Left lung (tissue), 10 donors: Measurements from ENCODE around the gene MAJIN. TPM values are rescaled to one million over a fixed set of nuclear protein-coding genes. Genes with fewer than 3 reads are reported as not detected.

Experiments
- ATAC-seq: fragments of 200-7000 bp; cut with Tn5 transposase; one replicate; pipeline ENCODE4 v1.9.1; 2020; ENCODE audit warnings: moderate library complexity
- DNase-seq, 4 donors: peaks; one replicate each; pipeline ENCODE4 v3.0.0-alpha.2; 2013 to 2020
- H3K27ac ChIP-seq, 2 donors: fragments of 200-600 bp; sonication (generic) in 1 of 2; one replicate each; pipeline versions ENCODE4 v1.5.0 to v1.8.0; 2020 to 2021
- H3K27me3 ChIP-seq, 2 donors: fragments of 200-600 bp; sonication (generic) in 1 of 2; one replicate each; pipeline versions ENCODE4 v1.5.0 to v1.8.0; 2020 to 2021
- H3K36me3 ChIP-seq, 2 donors: fragments of 200-600 bp; sonication (generic) in 1 of 2; one replicate each; pipeline versions ENCODE4 v1.5.0 to v1.8.0; 2020 to 2021
- H3K4me1 ChIP-seq, 2 donors: fragments of 200-600 bp; one replicate each; pipeline ENCODE4 v1.8.0; 2021
- H3K4me3 ChIP-seq, 2 donors: fragments of 200-600 bp; sonication (generic) in 1 of 2; one replicate each; pipeline versions ENCODE4 v1.5.0 to v1.8.0; 2020 to 2021; ENCODE audit warnings: mild to moderate bottlenecking in 1 of 2
- H3K9me3 ChIP-seq, 2 donors: fragments of 200-600 bp; sonication (generic) in 1 of 2; one replicate each; pipeline versions ENCODE4 v1.5.0 to v1.8.0; 2020 to 2021
- CTCF ChIP-seq, 2 donors: fragments of 200-600 bp; sonication (generic) in 1 of 2; IDR thresholded peaks; one replicate each; pipeline versions ENCODE4 v1.5.0 to v1.8.0; 2021; ENCODE audit warnings: antibody characterized with exemption in 2 of 2
- intact Hi-C, 2 donors: fragments of 100-400 bp; cut with DNase I; formaldehyde crosslinking; loops; one replicate each; pipeline versions ENCODE4 v1.11.2 to v1.14.2; 2022
- polyA plus RNA-seq, 6 donors: library from polyadenylated mRNA; unstranded; fragments of 120-200 nt; gene quantifications; one replicate each; pipeline ENCODE4 v1.2.1, GENCODE V29; 2013; ENCODE audit not compliant: insufficient read length in 6 of 6
- total RNA-seq, 2 donors: library from RNA; stranded (reverse); fragmentation: NEBNext Ultra II Directional; extraction: Animal tissue kit (Norgen Biotek cat#: 25700); gene quantifications; one replicate each; pipeline ENCODE4 v1.2.1, GENCODE V29; 2021
- donor health status: DM: no; HTN: yes; CAD: no.
- donor health status: DM: no; HTN: no; CAD: no.

MAJIN gene
- total and polyA plus RNA-seq, 8 donors = 0.11 to 0.14 TPM; not detected in 6

DNA sequence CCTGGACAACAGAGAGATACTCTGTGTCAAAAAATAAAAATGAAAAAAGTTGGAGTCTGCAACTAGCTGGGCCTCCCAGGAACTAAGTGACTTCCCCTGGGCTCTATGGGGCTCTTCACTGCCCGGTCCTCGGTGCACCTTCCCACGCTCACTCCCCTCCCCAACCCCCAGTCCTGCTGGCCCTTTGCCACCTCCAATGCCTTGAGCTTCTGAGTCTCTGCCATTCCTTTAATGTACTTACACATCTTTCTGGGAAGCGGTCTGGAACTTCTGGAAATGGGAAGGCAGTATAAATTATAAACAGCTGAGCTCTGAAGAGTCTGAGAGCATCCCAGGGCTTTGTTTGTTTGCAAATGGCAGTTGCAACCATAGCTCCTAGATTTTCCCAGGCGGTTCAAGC is 30.8 kb upstream of the MAJIN start:
- Histone ChIP-seq H3K4me3 (no peak overlapping the region), H3K4me1 (no peaks in the 10 kb centered on the region), H3K27ac (no peak overlapping the region), H3K36me3 (no peaks in the 10 kb centered on the region), H3K27me3 (no peaks in the 10 kb centered on the region), H3K9me3 (no peaks in the 10 kb centered on the region)
- no peak for TF ChIP-seq CTCF (IDR thresholded peaks at IDR 0.05)
- ATAC-seq (no peak), DNase-seq (peak in 1 of 4 donors; percentile 12)
- intact Hi-C loops = no loop called here

DNA sequence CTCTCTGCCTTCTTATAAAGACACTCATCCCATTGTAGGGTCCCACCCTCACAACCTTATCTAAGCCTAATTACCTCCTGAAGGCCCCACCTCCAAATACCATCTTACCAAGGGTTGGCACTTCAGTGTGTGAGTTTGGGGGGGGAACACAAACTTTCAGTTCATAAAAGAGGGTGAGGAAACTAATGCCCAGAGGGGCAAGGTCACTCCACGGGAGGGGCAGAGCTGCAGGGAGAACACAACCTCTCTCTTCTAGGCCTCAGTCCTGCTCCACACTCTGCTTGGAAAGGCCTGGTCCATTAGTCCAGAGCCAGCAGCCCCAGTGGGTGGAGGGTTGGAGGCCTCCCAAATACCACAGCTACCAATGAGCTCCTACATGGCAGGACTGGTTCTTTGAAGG is 27.6 kb upstream of the MAJIN start:
- Histone ChIP-seq H3K27ac (no peak overlapping the region), H3K9me3 (no peaks in the 10 kb centered on the region), H3K4me1 (peaks cover 4 to 31% of the 10 kb centered on the region in 2 donors), H3K4me3 (no peak overlapping the region), H3K27me3 (no peaks in the 10 kb centered on the region), H3K36me3 (no peaks in the 10 kb centered on the region)
- intact Hi-C loops = no loop called here
- ATAC-seq (no peak), DNase-seq (no peak)
- TF ChIP-seq CTCF (IDR thresholded peaks at IDR 0.05) = no peak

- Histone ChIP-seq H3K4me3 (no peak overlapping the region), H3K36me3 (peaks cover 0 to 2% of the 10 kb centered on the region in 2 donors), H3K4me1 (peaks cover 4 to 37% of the 10 kb centered on the region in 2 donors), H3K9me3 (no peaks in the 10 kb centered on the region), H3K27ac (no peak overlapping the region), H3K27me3 (no peaks in the 10 kb centered on the region)
- ATAC-seq (no peak), DNase-seq (no peak)
- intact Hi-C loops = no loop called here
- TF ChIP-seq CTCF (IDR thresholded peaks at IDR 0.05) = no peak
Observed at GRCh38 chr11:64998690-64999431, 27.0 kb upstream of the MAJIN start.

GRCh38 chr11:64998141-64998540 is 26.2 kb upstream of the MAJIN start:
- intact Hi-C loops = no loop called here
- no peak overlapping the region for H3K27ac ChIP-seq

More at GRCh38 chr11:64998141-64998540, 26.2 kb upstream of the MAJIN start:
- H3K36me3 ChIP-seq = peaks cover 0 to 10% of the 10 kb centered on the region in 2 donors
- ATAC-seq = no peak
- no peaks in the 10 kb centered on the region for H3K9me3 ChIP-seq
- peaks cover 4 to 43% of the 10 kb centered on the region in 2 donors for H3K4me1 ChIP-seq
- H3K4me3 ChIP-seq = no peak overlapping the region
- H3K27me3 ChIP-seq = no peaks in the 10 kb centered on the region
- no peak for DNase-seq
- no peak for TF ChIP-seq CTCF (IDR thresholded peaks at IDR 0.05)
